Measurements from ENCODE around the gene IGF2. TPM values are rescaled to one million over a fixed set of nuclear protein-coding genes. Genes with fewer than 3 reads are reported as not detected.

Gene IGF2
- total RNA-seq, 4 donors from 2014 or later = 1.9 to 15.5 (median 9.5) TPM

- H3K27me3 ChIP-seq = no peaks in the 10 kb centered on the region
- TF ChIP-seq CTCF (IDR thresholded peaks at IDR 0.05) = no peak
- TF ChIP-seq POLR2A (IDR thresholded peaks at IDR 0.05) = no peak
- H3K27ac ChIP-seq = no peak overlapping the region
- H3K36me3 ChIP-seq = no peaks in the 10 kb centered on the region
- DNase-seq = peak in 2 of 3 donors; percentile 49 to 50
- H3K4me3 ChIP-seq = no peak overlapping the region
- no peaks in the 10 kb centered on the region for H3K4me1 ChIP-seq
- no peaks in the 10 kb centered on the region for H3K9me3 ChIP-seq
Measured at GRCh38 chr11:2092956-2093412, 46.2 kb downstream of the IGF2 start.

- Histone ChIP-seq H3K4me3 (no peak overlapping the region), H3K27me3 (no peaks in the 10 kb centered on the region), H3K4me1 (no peaks in the 10 kb centered on the region), H3K36me3 (no peaks in the 10 kb centered on the region), H3K27ac (no peak overlapping the region), H3K9me3 (no peaks in the 10 kb centered on the region)
- peak in 1 of 3 donors; percentile 17 for DNase-seq
- TF ChIP-seq POLR2A (IDR thresholded peaks at IDR 0.05) (no peak), CTCF (IDR thresholded peaks at IDR 0.05) (no peak)
Measured at GRCh38 chr11:2092464-2092910, 46.7 kb downstream of the IGF2 start.

- Histone ChIP-seq H3K4me1 (no peaks in the 10 kb centered on the region), H3K9me3 (no peaks in the 10 kb centered on the region), H3K27me3 (no peaks in the 10 kb centered on the region), H3K4me3 (no peak overlapping the region), H3K36me3 (no peaks in the 10 kb centered on the region), H3K27ac (no peak overlapping the region)
- DNase-seq = peak in 1 of 3 donors; percentile 35
- TF ChIP-seq CTCF (IDR thresholded peaks at IDR 0.05) (no peak), POLR2A (IDR thresholded peaks at IDR 0.05) (no peak)
Measured at GRCh38 chr11:2091786-2092463, 47.3 kb downstream of the IGF2 start.

- DNase-seq = peak in 1 of 3 donors; percentile 32
- Histone ChIP-seq H3K36me3 (no peaks in the 10 kb centered on the region), H3K9me3 (no peaks in the 10 kb centered on the region), H3K27me3 (no peaks in the 10 kb centered on the region), H3K4me3 (no peak overlapping the region), H3K4me1 (no peaks in the 10 kb centered on the region), H3K27ac (no peak overlapping the region)
- TF ChIP-seq POLR2A (IDR thresholded peaks at IDR 0.05) (no peak), CTCF (IDR thresholded peaks at IDR 0.05) (no peak)
Measured at GRCh38 chr11:2091112-2091746, 48.0 kb downstream of the IGF2 start.

GRCh38 chr11:2090172-2091111 is 48.7 kb downstream of the IGF2 start:
- H3K27me3 ChIP-seq = no peaks in the 10 kb centered on the region
- no peak overlapping the region for H3K4me3 ChIP-seq
- H3K9me3 ChIP-seq = no peaks in the 10 kb centered on the region
- no peak for TF ChIP-seq POLR2A (IDR thresholded peaks at IDR 0.05)
- TF ChIP-seq CTCF (IDR thresholded peaks at IDR 0.05) = no peak
- H3K4me1 ChIP-seq = no peaks in the 10 kb centered on the region
- peak in 1 of 3 donors; percentile 29 for DNase-seq
- H3K36me3 ChIP-seq = no peaks in the 10 kb centered on the region
- H3K27ac ChIP-seq = no peak overlapping the region

Measured in Peyer's patch (tissue), 4 donors.